HG02884 (cell line): ENCODE data around the gene PSMB7.

Experiments used
- ATAC-seq: cut with Tn5 transposase; IDR thresholded peaks from one replicate; pipeline ENCODE4 v1.9.1; 2021; ENCODE audit warnings: mild to moderate bottlenecking, moderate library complexity; ENCODE audit not compliant: unreplicated experiment

The PSMB7 gene

DNA sequence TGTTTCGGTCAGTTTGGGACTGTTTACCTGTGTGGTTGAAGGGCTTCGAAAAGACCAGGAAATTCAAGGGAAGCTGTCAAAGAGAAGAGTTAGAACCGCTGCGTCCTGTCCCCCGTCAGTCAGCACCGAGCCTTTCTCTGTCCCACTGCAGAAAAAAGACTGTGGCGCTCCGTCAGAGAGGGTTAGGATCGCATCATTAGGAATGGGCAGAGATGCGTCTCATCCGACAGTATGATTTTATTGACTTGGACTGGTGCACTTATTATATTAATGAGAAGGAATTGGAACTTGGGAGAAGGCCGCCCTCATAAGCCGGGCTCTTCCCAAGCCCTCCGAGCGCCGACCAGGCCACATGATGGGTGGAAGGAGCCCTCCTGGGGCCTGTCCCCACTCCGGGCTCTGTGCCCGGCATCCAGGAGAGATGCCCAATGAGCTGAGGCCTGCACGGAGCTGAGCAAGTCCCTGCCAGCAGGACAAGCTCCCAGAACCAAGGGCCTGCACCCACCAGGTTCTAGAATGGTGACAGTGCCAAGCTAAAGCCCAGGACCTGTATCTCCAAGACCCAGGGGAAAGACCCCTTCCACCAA lies 85.9 kb downstream of the PSMB7 start:
- no peak for ATAC-seq

DNA sequence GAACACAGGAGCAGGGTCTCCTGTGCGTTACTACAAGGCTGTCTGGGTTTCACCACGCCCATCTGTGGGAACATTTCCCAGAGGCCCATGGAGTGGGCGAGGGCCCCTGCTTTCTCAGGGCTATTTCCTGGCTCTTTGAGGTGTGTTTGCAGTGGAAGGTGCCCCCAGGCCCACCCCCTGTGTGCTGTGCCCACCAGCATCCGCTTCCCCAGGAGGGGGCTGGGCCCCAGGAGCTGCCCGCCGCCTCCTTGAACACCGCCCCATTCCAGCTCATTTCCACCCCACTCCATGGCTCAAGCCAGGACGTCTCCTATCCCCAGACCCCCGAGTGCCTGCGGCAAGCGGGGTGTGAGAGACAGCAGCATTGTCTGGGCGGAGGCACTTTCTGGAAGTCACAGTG lies 87.0 kb downstream of the PSMB7 start:
- no peak for ATAC-seq

DNA sequence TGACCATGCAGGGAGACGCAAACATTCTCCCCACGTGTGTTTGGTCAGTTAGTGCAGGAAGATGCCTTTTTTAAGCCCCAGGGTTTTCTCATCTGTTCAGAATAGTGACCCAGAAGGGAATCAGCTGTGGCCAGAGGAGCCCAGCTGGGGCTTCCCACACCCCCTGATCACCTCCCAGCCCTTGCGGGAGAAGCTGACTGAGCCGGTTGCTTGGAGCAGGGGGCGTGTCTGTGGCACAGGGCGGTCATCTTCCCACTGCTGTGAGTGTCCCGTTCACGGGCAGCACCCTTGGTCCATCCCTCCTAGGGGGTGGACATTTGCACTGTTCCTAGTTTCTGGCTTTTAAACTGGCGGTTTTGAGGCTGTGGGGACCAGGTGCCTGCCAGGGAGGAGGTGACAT lies 87.8 kb downstream of the PSMB7 start:
- no peak for ATAC-seq

DNA sequence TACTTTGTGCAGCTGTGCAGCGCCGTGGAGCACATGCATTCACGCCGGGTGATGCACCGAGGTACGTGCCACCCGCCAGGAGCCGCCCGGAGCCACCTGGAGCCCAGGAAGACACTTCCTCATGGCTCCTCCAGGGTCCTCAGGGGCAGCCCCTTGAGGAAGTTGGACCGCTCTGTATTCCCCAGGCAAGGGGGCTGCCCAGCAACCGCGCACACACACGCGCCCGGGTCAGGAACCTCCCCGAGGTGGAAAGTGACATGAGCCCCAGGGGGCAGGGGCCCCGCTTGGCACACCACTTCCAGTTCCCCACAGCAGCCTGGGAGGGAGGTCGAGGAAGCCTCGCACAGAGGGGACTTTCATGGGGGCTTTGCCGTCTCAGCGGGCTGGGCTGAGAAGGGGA lies 88.9 kb downstream of the PSMB7 start:
- no peak for ATAC-seq

DNA sequence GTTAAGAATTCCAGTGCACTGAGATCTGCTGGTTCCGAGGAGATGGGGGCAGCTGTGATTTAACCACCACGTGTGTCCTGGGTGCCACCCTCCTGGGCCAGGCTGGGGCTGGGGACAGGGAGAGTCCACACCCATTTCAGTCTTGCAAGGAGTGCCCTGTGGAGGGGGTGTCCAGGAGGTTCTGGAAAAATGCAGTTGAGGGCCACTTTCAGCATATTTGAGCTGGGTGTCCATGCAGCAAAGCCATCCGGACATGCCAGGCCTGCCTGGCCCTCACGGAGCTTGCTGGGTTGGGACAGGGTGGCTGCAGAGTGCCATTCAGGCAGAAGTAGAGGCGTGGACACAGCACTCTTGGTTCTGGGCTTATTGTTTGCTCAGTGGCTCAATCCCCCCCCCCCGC lies 89.4 kb downstream of the PSMB7 start:
- ATAC-seq: no peak

DNA sequence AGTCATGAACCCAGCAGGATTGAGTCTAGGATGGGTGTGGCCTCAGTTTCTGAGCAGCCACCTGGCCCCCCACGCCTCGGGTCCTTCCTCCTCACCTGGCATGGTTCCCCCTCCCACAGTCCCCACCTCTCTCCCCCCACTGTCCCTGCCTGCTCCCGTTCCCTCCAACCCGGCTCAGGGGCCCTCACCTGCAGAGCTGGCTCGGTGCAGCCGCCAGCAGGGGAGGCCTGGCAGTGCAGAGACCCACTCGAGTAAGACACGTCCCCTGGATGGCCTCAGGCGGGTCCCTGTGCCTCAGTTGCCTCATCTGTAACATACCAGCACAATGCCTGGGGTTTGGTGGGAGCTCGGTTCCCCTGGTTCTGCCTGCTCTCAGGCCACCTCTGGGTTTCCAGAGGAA lies 91.3 kb downstream of the PSMB7 start:
- ATAC-seq: no peak

DNA sequence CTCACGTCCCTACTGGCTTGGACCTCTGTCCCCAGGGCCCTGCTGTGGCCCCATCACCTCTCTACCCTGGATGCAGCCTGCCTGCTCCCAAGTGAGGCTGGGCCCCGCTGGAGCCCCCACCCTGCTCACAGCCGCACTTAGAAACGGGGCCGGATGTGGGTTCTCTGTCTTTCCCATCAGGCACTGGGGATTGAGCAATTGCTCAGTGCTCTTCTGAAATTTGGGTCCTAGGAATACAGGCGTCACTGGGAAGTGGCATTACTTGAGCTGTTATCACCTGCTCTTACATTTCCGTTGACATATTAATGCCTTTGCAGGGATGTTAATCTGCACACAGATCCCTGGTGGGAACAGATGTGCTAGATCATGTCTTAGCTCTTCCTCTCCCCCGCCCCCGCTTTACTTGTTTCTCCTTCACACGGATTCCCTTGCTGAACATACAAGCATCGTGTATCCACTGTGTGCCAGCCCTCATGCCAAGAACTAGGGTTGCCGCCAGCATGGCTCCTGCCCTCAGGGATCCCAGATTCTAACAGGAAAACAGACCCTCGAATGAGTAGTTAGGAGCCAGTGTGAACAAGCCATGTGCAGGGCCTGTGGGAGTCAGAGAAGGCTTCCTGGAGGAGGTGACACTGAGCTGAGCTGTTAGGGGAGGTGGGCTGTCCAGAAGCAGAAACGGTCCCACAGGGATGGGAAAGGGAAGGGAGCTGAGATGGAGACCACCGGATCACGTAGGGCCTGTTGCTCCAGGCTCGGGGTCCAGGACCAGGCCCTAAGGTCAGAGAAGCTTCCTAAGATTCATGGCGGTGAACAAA lies 92.4 kb downstream of the PSMB7 start:
- no peak for ATAC-seq

DNA sequence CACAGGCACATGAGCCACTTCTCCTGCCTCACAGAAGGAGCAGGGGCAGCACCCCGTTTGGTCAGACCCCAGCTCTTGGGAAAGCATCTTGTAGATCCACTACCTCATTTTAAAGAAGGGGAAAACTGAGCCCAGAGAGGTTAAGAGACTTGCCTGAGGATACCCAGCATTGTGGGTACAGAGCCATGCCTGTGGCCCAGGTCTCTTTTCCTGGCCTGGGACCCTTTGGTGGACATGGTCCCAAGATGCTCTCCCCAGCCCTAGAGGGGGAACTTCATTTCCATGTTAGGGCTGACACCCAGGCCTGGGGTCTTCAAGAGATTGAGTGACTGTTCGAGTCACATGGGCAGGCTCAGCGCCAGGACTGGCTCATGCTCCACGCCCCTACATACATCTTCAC lies 93.3 kb downstream of the PSMB7 start:
- ATAC-seq: no peak

DNA sequence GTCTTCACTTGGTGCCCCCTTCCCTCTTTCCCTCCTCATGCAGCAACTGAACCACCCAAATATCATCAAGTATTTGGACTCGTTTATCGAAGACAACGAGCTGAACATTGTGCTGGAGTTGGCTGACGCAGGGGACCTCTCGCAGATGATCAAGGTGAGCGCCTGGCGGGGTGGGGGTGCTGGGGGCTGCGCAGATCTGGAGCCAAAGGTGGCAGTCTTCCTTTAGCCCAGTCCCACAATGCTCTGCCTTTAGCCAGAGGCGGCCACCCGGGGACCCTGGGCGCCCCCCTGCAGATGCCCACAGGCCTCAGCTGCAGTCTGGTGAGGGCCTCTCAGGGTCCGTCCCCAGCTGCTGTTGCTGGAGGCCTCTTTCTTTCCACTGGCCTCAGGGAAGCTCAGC lies 93.8 kb downstream of the PSMB7 start:
- no peak for ATAC-seq

DNA sequence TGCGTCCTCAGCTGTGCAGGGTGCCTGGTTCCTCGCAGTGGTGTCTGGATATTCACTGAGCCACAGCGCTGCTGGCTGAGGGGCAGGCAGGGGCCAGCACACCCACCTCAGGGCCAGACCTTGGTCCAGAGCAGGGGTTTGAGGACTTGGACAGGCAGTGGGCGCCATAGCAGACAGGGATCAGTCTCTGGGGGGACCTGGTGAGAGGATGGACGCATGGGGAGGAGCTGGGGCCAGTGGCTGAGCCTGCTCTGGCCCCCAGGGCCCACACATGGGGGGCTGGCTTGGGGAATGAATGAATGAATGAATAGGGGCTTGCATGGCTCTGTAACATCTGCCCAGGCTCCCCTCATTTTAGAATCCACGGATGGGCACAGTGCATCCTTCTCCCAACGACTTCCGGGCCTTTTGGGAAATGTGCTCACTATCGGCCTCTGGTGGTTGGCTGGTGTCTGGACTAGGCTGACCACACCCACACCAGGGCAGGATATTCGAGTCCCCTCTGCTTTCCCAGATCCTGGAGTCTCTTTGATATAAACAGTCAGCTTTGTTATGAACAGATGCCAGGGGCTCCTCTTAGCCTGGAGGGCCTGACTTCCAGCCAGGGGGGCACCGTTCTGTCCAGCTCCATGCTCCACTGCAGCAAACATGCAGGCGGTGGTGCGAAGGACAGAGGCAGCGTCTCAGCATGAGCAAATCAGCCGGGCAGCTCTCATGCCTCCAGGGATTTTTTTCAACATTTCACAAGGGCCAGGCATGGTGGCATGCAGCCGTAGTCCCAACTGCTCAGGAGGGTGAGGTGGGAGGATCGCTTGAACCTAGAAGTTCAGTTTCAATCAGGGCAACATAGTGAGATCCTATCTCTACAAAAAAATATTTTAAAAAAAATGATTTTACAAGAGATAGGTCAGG lies 94.9 kb downstream of the PSMB7 start:
- ATAC-seq: no peak

DNA sequence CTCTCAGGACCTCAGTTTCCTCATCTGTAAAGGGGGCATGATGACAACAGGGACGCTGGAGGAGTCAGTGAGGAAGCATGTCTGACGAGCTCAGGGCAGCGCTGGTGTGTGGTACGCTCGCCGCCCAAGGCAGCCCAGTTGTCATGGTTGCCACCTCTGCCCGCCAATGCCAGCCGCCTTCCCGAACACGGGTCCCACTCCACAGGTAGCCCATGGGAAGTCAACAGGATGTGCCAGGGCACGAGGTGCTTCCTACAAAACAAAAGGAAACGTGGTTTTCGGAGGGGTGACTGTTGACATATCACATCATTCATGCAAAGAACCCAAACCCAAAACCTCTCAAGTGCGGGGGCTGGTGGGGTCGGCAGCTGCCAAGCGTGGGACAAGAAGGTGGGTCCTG lies 99.4 kb downstream of the PSMB7 start:
- ATAC-seq: no peak

DNA sequence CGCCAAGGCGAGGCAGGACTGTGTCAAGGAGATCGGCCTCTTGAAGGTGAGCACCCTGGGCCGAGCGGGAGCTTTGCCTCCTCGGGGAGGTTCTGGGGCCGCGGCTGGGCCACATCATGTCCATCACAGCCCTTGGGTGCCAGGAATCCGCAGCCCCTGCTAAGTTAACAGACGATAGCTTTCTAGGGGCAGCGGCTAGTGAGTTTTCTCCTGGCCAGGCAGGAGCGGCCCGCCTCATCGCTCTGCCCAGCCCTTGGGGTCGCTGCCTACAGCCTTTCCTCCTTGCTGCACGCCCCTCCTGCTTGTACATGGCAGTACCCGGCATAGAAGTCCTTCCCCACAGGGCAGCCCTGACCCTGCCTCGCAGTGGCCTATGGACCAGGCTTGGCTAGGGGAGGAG lies 101.3 kb downstream of the PSMB7 start:
- ATAC-seq: no peak

DNA sequence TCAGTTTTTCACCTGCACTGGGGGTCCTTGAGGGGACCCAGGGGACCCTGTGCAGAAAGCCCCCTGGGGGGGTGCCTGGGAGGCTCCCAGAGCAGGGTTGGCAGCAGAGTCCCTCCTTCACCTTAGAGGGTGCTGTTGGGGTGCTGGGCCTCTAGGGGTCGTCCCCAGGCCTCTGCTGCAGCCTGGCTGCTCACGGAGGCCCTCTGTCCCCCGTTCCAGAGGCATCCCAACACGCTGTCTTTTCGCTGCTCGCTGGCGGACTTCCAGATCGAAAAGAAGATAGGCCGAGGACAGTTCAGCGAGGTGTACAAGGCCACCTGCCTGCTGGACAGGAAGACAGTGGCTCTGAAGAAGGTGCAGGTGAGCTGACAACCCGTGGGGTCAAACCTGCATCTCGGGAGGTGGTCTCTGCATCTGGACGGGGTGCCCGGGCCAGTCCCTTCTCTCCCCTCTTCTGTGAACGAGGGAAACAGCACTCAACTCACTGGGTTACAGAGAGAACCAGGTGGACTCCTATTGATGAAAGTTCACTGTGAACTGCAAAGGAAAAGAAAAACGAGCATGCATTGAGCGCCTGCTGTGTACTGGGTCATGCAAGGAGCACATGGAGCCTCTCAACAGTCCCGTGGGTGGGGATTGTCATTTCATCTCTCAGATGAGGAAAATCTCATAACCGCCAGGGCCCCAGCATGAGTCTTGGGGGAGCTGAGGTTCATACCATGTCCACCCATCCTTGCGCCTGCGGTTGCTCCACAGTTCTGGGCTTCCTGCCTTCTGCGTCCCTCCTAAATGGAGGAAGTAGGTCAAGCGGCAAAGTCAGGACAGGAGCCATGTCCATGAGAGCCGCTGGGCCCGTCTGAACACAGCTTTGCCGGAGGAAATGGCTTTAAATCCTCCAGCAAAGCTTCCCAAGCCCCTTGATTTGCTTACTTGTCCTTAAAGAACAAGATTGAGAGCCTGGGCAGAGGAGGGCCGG lies 102.7 kb downstream of the PSMB7 start:
- ATAC-seq: no peak

DNA sequence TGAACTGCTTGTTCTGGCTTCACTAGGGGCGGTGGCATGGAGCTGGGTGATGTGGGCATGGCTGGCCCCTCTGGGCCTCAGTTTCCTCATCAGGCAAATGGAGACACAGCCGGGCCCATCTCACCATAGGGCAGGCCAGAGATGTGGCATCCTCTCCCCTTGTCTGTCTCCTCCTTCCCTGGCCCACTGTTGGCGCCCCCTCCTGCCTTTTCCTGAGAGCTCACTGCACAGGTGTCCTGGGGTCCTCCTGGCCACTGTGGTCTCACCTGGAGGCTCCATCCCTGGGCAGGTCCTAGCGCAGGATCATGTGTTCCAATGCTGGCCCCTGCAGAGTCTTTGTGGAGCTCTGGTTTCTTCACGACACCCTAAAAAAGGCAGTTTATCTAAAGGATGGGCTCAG lies 104.0 kb downstream of the PSMB7 start:
- no peak for ATAC-seq

DNA sequence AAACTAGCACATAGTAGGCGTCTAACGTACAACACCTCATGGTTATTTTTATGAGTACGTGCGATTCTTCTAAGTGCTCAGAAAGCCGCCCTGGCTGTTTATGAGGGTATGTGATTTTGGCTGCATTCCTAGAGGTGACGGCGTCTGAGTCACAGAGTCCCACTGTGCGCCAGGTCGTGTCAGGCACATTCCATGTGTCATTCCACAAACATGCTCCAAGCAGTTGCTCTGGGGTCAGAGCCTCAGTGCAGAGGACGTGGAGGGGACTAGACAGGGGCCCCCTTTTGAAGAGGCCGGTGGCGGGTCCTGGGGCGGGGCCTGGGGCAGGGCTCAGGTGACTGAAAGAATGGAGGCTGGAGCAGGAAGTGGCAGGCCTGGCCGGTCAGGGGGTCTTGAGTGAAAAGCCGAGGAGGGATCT lies 105.6 kb downstream of the PSMB7 start:
- ATAC-seq: no peak

DNA sequence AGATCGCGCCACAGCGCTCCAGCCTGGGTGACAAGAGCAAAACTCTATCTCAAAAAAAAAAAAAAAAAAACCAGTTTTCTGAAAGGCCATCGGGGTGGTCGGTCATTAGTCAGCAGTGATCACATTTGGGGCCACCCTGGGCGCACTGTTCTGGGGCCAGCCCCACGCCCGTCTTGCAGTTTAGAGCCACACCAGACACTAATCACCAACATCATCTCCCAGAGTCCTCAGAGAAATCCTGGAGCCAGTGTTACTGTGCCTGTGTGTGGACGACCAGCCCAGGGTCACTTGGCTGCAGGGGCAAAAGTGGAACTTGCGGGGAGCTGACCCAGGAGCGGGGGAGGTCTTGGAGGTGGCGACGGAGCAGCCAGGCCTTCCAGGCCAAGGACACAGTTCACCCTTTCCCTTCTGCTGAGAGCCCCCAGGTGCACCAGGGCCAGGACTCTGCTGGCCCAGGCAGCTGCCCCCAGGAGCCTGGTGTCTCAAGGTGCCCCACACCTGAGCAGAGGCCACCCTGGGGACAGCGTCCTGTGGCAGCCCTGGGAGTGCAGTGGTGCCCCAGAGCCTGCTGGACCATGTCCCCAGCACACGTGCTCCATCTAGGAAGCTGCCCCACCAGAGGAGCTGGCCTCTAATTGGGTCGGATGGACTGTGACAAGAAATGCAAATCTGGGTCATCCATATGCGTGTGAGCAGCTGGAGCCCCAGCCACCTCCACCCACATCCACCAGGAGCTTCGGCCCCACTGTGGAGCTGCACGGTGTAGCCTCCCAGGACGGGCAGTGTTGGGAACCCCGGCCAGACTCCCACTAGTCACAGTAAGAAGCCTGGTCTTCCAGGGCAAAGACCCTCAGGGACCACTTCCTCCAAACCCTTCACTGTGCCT lies 106.4 kb downstream of the PSMB7 start:
- no peak for ATAC-seq

DNA sequence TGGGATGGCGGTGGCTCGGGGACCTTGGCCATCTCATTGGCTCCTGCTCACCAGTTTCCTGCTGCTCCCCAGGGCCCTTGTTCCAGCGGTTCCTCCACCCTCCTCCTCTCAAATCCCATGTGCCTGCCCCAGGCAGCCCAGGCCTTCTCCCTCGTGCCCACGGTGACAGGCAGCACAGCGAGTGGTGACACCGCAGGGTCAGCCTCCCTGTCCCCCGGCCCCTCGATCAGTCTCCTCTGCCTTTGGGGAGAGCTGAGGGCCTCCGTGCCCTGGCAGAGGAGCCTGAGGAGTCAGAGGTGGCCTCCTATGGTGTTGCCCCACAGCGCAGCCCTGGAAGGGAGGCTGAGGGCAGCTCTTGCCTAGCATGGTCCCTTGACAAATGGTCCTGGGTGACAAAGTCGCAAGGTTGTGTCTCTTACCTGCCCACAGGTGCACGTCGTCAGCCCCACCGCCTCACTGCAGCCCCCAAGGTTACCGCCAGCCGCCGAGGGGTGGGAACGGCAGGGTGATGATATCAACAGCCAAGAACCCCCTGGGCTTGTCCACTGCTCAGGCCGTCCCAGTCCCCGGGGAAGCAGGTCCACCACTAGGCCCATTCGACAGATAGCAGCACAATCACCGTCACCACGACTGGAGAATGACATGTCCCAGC lies 107.7 kb downstream of the PSMB7 start:
- ATAC-seq: no peak

DNA sequence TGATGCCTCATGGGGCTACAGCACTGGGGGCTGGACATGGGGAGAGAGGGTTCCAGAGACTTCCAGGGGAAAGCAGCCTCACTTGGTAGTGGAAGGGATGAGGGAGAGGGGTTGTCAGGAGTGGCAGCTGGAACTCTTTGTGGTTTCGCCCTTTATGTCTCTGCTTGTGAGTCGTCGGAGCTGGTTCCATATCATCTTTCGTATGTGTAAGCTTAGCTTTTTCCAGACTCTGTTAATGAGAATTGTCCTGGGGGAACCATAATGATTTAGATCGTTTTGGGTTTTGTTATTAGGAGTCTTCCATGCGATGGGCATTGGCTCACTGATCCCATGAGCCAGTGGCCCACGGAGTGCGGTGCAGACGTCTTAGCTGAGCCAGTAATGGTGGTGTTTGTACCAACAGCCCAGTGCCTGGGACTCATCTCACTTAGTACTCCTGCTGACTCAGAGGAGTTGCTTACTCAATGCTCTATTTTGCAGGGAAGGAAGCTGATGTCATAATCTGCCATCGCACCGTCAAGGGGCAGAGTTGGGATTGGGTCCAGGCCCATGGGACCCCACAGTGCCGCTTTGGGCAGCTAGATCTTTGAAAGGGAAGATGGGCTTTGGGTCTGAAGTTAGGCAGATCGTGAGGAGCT lies 109.0 kb downstream of the PSMB7 start:
- no peak for ATAC-seq

DNA sequence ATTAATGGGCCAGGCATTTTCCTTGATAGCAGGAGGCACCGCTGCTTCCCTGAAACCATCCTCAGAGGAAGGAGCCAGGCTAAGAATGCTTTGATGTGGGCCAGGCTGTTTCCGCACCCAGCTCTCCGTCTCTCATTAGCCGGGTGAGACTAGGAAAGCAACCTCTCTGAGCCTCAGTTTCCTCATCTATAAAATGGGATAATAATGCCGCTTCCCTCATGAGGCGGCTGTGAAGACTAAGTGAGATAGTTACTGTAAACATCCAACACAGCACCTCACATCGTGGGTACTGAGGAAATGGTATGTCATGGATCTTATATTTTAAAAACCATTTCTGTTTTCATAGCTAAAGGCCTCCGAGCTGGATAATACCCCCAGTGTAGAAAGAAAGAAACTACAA lies 111.0 kb downstream of the PSMB7 start:
- no peak for ATAC-seq
